Stromal cell of bone marrow (primary cell): ENCODE data around the gene HAUS5.
A peak's percentile ranks its signal among the peaks of the same experiment; 100 is the strongest.

Experiments
- DNase-seq: peaks from one replicate; pipeline ENCODE4 v3.0.0-alpha.2; 2012; ENCODE audit warnings: low read depth

The HAUS5 gene

GRCh38 chr19:35607661-35608060 is 4.9 kb upstream of the HAUS5 start:
- DNase-seq: no peak

GRCh38 chr19:35608251-35608650 is 4.3 kb upstream of the HAUS5 start:
- no peak for DNase-seq

GRCh38 chr19:35609851-35610353 is 2.6 kb upstream of the HAUS5 start:
- no peak for DNase-seq

GRCh38 chr19:35612224-35612558 is 344 bp upstream of the HAUS5 start:
- DNase-seq: no peak

- no peak for DNase-seq
These were observed 1.0 kb downstream of the HAUS5 start for GRCh38 chr19:35613574-35613973.

- no peak for DNase-seq
These were observed 2.5 kb downstream of the HAUS5 start for GRCh38 chr19:35615036-35615435.

- DNase-seq: no peak
These were observed 6.3 kb downstream of the HAUS5 start for GRCh38 chr19:35618857-35619256.

- no peak for DNase-seq
These were observed 6.9 kb downstream of the HAUS5 start for GRCh38 chr19:35619290-35619923.

GRCh38 chr19:35620001-35620400 is 7.5 kb downstream of the HAUS5 start:
- DNase-seq: no peak

- DNase-seq: no peak
These were observed 9.2 kb downstream of the HAUS5 start for GRCh38 chr19:35621708-35622107.

GRCh38 chr19:35622750-35623149 is 10.2 kb downstream of the HAUS5 start:
- DNase-seq: no peak

GRCh38 chr19:35623327-35624010 is 10.9 kb downstream of the HAUS5 start:
- no peak for DNase-seq

- no peak for DNase-seq
These were observed 15.7 kb downstream of the HAUS5 start for GRCh38 chr19:35628264-35628564.

- DNase-seq: peak; percentile 99
These were observed 16.2 kb downstream of the HAUS5 start, which contains the start of gene RBM42 for GRCh38 chr19:35628565-35629331. RBM42 (plus strand) TSS chr19:35629036; CDS start chr19:35629154, 118 bp downstream.

GRCh38 chr19:35629332-35629633 is 16.7 kb downstream of the HAUS5 start:
- no peak for DNase-seq

GRCh38 chr19:35633727-35634440 is 21.3 kb downstream of the HAUS5 start:
- DNase-seq: no peak

GRCh38 chr19:35636651-35637050 is 24.1 kb downstream of the HAUS5 start:
- no peak for DNase-seq

GRCh38 chr19:35637165-35637564 is 24.6 kb downstream of the HAUS5 start:
- no peak for DNase-seq

GRCh38 chr19:35639321-35639639 is 26.7 kb downstream of the HAUS5 start:
- no peak for DNase-seq

- DNase-seq: no peak
These were observed 27.3 kb downstream of the HAUS5 start for GRCh38 chr19:35639863-35640262.

- no peak for DNase-seq
These were observed 29.1 kb downstream of the HAUS5 start, which contains the start of gene ETV2 for GRCh38 chr19:35641515-35642151. ETV2 (plus strand) TSS chr19:35641745; CDS start chr19:35642461, 716 bp downstream.

GRCh38 chr19:35642312-35642711 is 29.8 kb downstream of the HAUS5 start:
- DNase-seq: no peak
